NCI-H2196 (cell line): ENCODE data around the gene LGMN.

Experiments
- DNase-seq: peaks from one replicate; lab custom pipeline; 2025; ENCODE audit not compliant: unreplicated experiment; lab: John Stamatoyannopoulos, UW

The LGMN gene

GRCh38 chr14:92655419-92656201, 92.8 kb downstream of the LGMN start:
- no peak for DNase-seq

GRCh38 chr14:92654239-92654901, 94.1 kb downstream of the LGMN start:
- DNase-seq = no peak
